ENCODE data around the gene TMEM258.

GRCh38 chr11:61814958-61815789 is 22.8 kb upstream of the TMEM258 start:
- TF ChIP-seq FOXP2 (optimal IDR thresholded peaks at IDR 0.05; ENCODE audit: borderline replicate concordance, extremely low read depth, extremely low read length, insufficient read depth) (peak; percentile 82), SIN3A (IDR thresholded peaks at IDR 0.05; ENCODE audit: borderline replicate concordance, insufficient read depth, low read length) (0 out of 2 replicates have a peak, but pooled peaks have one; percentile 28), POLR2AphosphoS5 (IDR thresholded peaks at IDR 0.05; ENCODE audit: low read depth, low read length) (peak; percentile 92; the same call in 1 of the 2 replicates)

All from PFSK-1 (cell line).